Measurements from ENCODE around the gene BICD1.
"Not testable (repeated sequence)": the region's sequence is repeated elsewhere in the genome, so short reads cannot be mapped to it uniquely, and the experiment has no call there.

The BICD1 gene

DNA sequence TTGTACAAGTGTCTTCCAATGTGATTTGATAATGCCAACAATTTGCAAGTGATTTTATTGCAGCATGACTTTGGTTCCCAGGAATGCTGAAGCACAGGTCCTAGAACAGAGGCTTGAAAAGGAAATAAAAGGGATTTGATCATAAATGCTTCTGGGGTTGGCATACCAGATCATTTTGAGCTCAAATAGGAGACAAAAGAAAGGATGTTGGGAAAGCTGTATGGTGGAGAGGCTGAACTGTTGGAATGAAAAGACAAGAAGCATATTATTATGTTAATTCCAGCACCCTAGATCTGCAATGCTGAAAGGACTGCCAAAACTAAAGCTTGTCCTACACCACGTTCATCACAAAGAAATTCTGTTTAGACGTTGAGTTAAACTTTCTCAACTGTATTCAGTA lies 143.1 kb downstream of the BICD1 start:
- no peak for FAIRE-seq

GRCh38 chr12:32252199-32253073 lies 145.8 kb downstream of the BICD1 start:
- FAIRE-seq = no peak

- peak; percentile 5 for FAIRE-seq
These were observed 146.6 kb downstream of the BICD1 start for GRCh38 chr12:32253154-32253790.

- no peak for FAIRE-seq
These were observed 147.8 kb downstream of the BICD1 start for GRCh38 chr12:32254260-32254956.

DNA sequence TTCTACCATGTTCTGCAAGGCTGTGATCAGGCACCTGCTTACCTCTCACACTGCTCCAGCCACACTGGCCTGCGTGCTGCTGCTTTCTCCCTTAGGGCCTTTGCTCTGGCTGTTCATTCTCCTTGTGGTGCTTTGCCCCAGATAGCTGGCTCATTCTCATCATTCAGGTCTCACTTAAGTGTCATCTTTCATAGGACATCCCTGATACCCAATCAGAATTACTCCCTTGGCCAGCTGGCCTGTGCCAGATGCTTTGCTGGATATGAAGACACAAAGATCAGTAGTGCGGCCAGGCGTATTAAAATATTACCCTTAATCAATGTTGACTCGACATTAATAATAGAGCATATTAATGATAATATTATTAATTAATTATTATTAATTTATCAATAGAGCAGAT lies 148.9 kb downstream of the BICD1 start:
- FAIRE-seq = no peak

- FAIRE-seq = no peak
These were observed 151.2 kb downstream of the BICD1 start for GRCh38 chr12:32257695-32258496.

GRCh38 chr12:32260696-32261095 lies 154.0 kb downstream of the BICD1 start:
- no peak for FAIRE-seq

GRCh38 chr12:32261638-32262037 lies 155.0 kb downstream of the BICD1 start:
- no peak for FAIRE-seq

- no peak for FAIRE-seq
These were observed 158.3 kb downstream of the BICD1 start for GRCh38 chr12:32264961-32265360.

GRCh38 chr12:32265456-32265855 lies 158.8 kb downstream of the BICD1 start:
- FAIRE-seq = no peak

- FAIRE-seq = no peak
These were observed 159.3 kb downstream of the BICD1 start for GRCh38 chr12:32265951-32266350.

GRCh38 chr12:32266756-32267155 lies 160.1 kb downstream of the BICD1 start:
- FAIRE-seq = no peak

- no peak for FAIRE-seq
These were observed 164.4 kb downstream of the BICD1 start for GRCh38 chr12:32270818-32271710.

DNA sequence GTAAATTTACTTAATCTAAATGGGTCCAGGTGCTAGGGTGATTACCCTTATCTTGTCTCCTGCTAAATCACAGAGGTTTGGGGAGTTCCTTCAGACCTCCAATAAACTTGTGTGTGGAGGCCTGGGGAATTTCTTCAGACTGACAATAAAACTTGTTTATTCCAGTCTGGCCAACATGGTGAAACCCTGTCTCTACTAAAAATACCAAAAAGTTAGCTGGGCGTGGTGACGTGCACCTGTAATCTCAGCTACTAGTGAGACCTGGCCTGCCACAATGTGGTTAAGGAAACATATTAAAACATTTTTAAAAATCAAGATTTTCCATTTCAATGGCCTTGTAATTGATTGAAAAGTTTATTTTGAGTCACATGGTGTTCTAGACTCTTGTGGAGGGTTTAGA lies 165.8 kb downstream of the BICD1 start:
- no peak for FAIRE-seq

GRCh38 chr12:32273063-32273522 lies 166.4 kb downstream of the BICD1 start:
- FAIRE-seq = no peak

GRCh38 chr12:32273712-32274111 lies 167.1 kb downstream of the BICD1 start:
- no peak for FAIRE-seq

DNA sequence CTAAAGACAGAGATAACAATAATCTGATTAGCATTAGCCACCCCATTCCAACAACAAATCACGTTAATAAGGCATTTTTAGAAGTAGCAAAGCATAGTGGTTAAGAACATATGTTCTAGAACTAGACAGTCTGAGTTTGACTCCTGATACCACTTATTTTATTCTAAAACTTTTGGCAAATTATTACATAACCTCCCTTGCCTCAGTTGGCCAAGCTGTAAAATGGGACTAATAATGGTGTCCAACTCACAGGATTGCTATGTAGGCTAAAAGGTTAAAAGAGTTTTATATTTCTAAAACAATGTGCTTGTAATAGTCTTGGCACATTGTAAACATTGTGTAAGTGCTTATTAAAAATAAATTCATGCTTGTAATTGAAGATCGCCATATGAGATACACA lies 168.0 kb downstream of the BICD1 start:
- FAIRE-seq = no peak

DNA sequence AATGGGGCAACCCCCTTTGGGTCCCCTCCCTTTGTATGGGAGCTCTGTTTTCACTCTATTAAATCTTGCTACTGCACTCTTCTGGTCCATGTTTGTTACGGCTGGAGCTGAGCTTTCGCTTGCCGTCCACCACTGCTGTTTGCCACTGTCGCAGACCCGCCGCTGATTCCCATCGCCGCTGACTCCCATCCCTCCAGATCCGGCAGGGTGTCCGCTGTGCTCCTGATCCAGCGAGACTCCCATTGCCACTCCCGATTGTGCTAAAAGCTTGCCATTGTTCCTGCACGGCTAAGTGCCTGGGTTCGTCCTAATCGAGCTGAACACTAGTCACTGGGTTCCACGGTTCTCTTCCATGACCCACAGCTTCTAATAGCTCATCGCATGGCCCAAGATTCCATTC lies 168.9 kb downstream of the BICD1 start:
- not testable (repeated sequence) for FAIRE-seq

DNA sequence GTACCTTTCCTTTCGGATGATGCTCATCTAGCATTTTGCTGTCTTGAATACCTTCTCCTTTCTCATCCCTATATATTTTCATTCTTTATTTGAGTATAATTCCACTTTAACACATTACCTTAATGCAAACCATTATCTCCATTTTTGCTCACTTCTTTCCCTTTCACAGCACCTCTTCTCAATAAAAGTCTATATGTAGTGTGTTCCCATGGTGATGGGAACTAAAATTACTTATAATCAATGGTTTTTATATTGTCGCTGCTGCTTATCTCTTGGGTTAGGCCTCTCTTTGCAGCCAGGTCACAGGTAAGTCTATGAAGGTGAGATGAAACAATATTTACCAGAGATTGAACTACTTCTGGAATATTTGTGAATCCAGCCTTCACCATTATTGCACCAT lies 171.1 kb downstream of the BICD1 start:
- FAIRE-seq = no peak

GRCh38 chr12:32281098-32281497 lies 174.5 kb downstream of the BICD1 start:
- FAIRE-seq = no peak

DNA sequence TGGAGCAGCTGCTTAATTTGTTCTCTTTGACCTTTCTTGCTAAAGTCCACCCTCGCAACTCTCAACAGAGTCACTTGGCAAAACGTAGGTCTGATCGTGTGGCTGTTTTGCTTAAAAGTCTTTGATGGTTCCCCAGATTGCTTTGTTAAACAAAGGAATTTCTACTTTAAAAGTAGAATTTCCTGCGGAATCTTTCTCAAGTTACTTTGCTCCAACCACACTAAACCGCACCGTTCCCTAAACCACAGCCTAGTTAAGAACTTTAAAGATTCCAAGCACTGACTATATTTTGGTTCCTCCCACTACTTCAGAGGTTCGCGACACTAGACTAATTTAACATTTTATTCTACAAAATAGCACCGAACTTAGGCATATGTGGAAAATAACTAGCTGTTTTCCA lies 177.9 kb downstream of the BICD1 start:
- no peak for FAIRE-seq

DNA sequence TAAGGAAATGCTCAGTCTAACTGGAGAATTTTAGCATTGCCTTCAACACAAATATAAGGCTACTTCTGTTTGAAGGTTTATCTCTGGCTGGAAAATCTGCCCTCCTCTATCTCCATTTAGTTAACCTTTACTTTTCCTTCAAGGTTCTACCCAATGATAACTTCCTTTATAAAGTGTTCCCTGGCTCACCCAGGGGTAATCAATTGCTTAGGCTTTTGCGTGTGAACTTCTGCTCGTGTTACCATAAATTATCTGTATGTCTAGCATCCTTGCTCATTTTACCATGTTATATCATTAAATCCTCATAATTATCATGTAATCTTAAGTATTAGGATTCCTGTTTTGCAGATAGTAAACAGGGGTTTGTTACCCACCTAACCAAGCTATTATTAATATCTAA lies 178.4 kb downstream of the BICD1 start:
- no peak for FAIRE-seq

Measured in islet of Langerhans (tissue), 1 donor.